ENCODE data around the gene PLB1.

- TF ChIP-seq EZH2phosphoT487 (IDR thresholded peaks at IDR 0.05; ENCODE audit: low read length) (no peak), CTCF (IDR thresholded peaks at IDR 0.05; ENCODE audit: low read length) (no peak)
Observed at GRCh38 chr2:28620291-28620793, 124.5 kb downstream of the PLB1 start.

Measured in MM.1S (cell line).